GM08714 (cell line): ENCODE measurements around the gene EEF1E1.
A peak's percentile ranks its signal among the peaks of the same experiment; 100 is the strongest.
"Not testable (repeated sequence)": the region's sequence is repeated elsewhere in the genome, so short reads cannot be mapped to it uniquely, and the experiment has no call there.

ENCODE experiments used
- H3K4me3 ChIP-seq: fragments of 200-500 bp; sonication (Bioruptor generic); 2 replicates; pipeline ENCODE4 v1.5.1; 2014; ENCODE audit warnings: mild to moderate bottlenecking, low read length, inconsistent platforms
- ZNF274 ChIP-seq: IDR thresholded peaks from 2 replicates; pipeline ENCODE4 v1.6.1; 2012; ENCODE audit warnings: mild to moderate bottlenecking, low read depth, low read length

EEF1E1 gene

GRCh38 chr6:8063761-8064637 is 38.3 kb downstream of the EEF1E1 start, which contains the start of gene BLOC1S5:
BLOC1S5 (minus strand) TSS chr6:8064389; CDS start chr6:8064376, 13 bp downstream.
- H3K4me3 ChIP-seq, result peak within 1 kb of the TSS; percentile 68
- TF ChIP-seq ZNF274, result no peak

- no peak for TF ChIP-seq ZNF274
- H3K4me3 ChIP-seq, result no peak overlapping the region
Measured at GRCh38 chr6:8061736-8062135, 40.6 kb downstream of the EEF1E1 start.

- no peak overlapping the region for H3K4me3 ChIP-seq
- no peak for TF ChIP-seq ZNF274
Measured at GRCh38 chr6:8060346-8060745, 42.0 kb downstream of the EEF1E1 start.

GRCh38 chr6:8059129-8059528 is 43.2 kb downstream of the EEF1E1 start:
- H3K4me3 ChIP-seq, result no peak overlapping the region
- no peak for TF ChIP-seq ZNF274

GRCh38 chr6:8057793-8058192 is 44.6 kb downstream of the EEF1E1 start:
- H3K4me3 ChIP-seq, result no peak overlapping the region
- TF ChIP-seq ZNF274, result no peak

- TF ChIP-seq ZNF274, result no peak
Measured at GRCh38 chr6:8057263-8057662, 45.1 kb downstream of the EEF1E1 start.

GRCh38 chr6:8054276-8054675 is 48.1 kb downstream of the EEF1E1 start:
- H3K4me3 ChIP-seq, result no peak overlapping the region
- no peak for TF ChIP-seq ZNF274

More at GRCh38 chr6:8057263-8057662, 45.1 kb downstream of the EEF1E1 start:
- H3K4me3 ChIP-seq, result no peak overlapping the region

GRCh38 chr6:8047541-8048292 is 54.6 kb downstream of the EEF1E1 start:
- no peak for TF ChIP-seq ZNF274
- no peak overlapping the region for H3K4me3 ChIP-seq

GRCh38 chr6:8045769-8046168 is 56.6 kb downstream of the EEF1E1 start:
- not testable (repeated sequence) for H3K4me3 ChIP-seq

GRCh38 chr6:8043221-8043620 is 59.1 kb downstream of the EEF1E1 start:
- no peak for TF ChIP-seq ZNF274
- no peak overlapping the region for H3K4me3 ChIP-seq

GRCh38 chr6:8041913-8042583 is 60.3 kb downstream of the EEF1E1 start:
- TF ChIP-seq ZNF274, result no peak
- H3K4me3 ChIP-seq, result no peak overlapping the region

- not testable (repeated sequence) for H3K4me3 ChIP-seq
Measured at GRCh38 chr6:8034107-8034506, 68.2 kb downstream of the EEF1E1 start.

GRCh38 chr6:8030920-8031319 is 71.4 kb downstream of the EEF1E1 start:
- no peak for TF ChIP-seq ZNF274
- no peak overlapping the region for H3K4me3 ChIP-seq
